ENCODE measurements around the gene C14orf39. TPM values are rescaled to one million over a fixed set of nuclear protein-coding genes. Genes with fewer than 3 reads are reported as not detected.

The C14orf39 gene
- not detected for total RNA-seq

- peak within 1 kb of the TSS; percentile 21 for H3K4me3 Mint-ChIP-seq
- no peak for DNase-seq
- H3K9me3 Mint-ChIP-seq = peaks cover under 1% of the 10 kb centered on the region
- H3K36me3 Mint-ChIP-seq (ENCODE audit: low read depth) = peaks cover 1% of the 10 kb centered on the region
- peaks cover 25% of the 10 kb centered on the region for H3K27me3 Mint-ChIP-seq
- no peak within 1 kb of the TSS for H3K27ac Mint-ChIP-seq
- CTCF ChIA-PET = no interaction called here
- H3K4me1 Mint-ChIP-seq = peaks cover 5% of the 10 kb centered on the region
- POLR2A ChIA-PET = no interaction called here
Measured at GRCh38 chr14:60485598-60486251, at the start of gene C14orf39. TSS of gene C14orf39 (minus strand) at chr14:60486063. CDS start at chr14:60485078, 985 bp downstream.

DNA sequence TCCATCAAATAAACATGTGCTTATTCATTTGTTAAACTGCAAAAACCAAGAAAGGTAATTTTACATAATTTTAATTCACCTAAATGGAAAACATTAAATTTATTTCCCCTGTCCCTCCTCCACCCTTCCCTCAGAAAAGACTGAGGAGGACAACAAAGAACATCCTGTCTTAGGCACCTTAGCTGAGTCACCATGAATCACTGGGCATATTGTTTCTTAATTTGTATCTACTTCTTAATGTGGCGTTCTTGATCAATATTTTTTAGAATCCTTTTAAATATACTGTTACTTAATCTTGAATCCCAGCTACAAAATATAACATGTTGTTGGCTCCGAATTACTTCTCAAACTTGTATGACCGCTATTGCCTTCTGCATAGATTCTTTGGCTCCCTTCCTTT is 46.6 kb upstream of the C14orf39 start:
- H3K4me1 Mint-ChIP-seq = no peaks in the 10 kb centered on the region
- no peak overlapping the region for H3K27ac Mint-ChIP-seq
- POLR2A ChIA-PET = no interaction called here
- CTCF ChIA-PET = no interaction called here
- no peak for DNase-seq
- H3K27me3 Mint-ChIP-seq = peaks cover 23% of the 10 kb centered on the region
- no peaks in the 10 kb centered on the region for H3K36me3 Mint-ChIP-seq (ENCODE audit: low read depth)
- no peak overlapping the region for H3K4me3 Mint-ChIP-seq
- no peaks in the 10 kb centered on the region for H3K9me3 Mint-ChIP-seq

GRCh38 chr14:60515511-60516289 is 29.8 kb upstream of the C14orf39 start:
- CTCF ChIA-PET = no interaction called here

GRCh38 chr14:60514741-60515491 is 29.1 kb upstream of the C14orf39 start:
- no peak overlapping the region for H3K27ac Mint-ChIP-seq
- peaks cover 13% of the 10 kb centered on the region for H3K4me1 Mint-ChIP-seq
- no peaks in the 10 kb centered on the region for H3K36me3 Mint-ChIP-seq (ENCODE audit: low read depth)
- no peak for DNase-seq
- H3K4me3 Mint-ChIP-seq = no peak overlapping the region
- ChIA-PET CTCF (no interaction called here), POLR2A (no interaction called here)
- H3K9me3 Mint-ChIP-seq = peaks cover 3% of the 10 kb centered on the region
- peaks cover 73% of the 10 kb centered on the region for H3K27me3 Mint-ChIP-seq

More at GRCh38 chr14:60515511-60516289, 29.8 kb upstream of the C14orf39 start:
- Mint-ChIP-seq H3K27ac (no peak overlapping the region), H3K4me1 (peaks cover 13% of the 10 kb centered on the region), H3K4me3 (no peak overlapping the region), H3K27me3 (peaks cover 72% of the 10 kb centered on the region), H3K9me3 (peaks cover 3% of the 10 kb centered on the region), H3K36me3 (ENCODE audit: low read depth) (no peaks in the 10 kb centered on the region)
- DNase-seq = no peak
- POLR2A ChIA-PET = no interaction called here

- Mint-ChIP-seq H3K27me3 (peaks cover 77% of the 10 kb centered on the region), H3K4me1 (peaks cover 16% of the 10 kb centered on the region), H3K27ac (peak overlapping the region; percentile 16), H3K4me3 (no peak overlapping the region), H3K9me3 (peaks cover 3% of the 10 kb centered on the region), H3K36me3 (ENCODE audit: low read depth) (no peaks in the 10 kb centered on the region)
- no peak for DNase-seq
- ChIA-PET POLR2A (no interaction called here), CTCF (interaction anchor here (1.6 kb wide), 1 partner anchor 11 kb away, joined by 3 read pairs; no protein-coding TSS in a partner anchor)
Measured at GRCh38 chr14:60514378-60514740, 28.5 kb upstream of the C14orf39 start.

- ChIA-PET CTCF (interaction anchor here (1.6 kb wide), 1 partner anchor 10 kb away, joined by 3 read pairs; no protein-coding TSS in a partner anchor), POLR2A (no interaction called here)
- no peak for DNase-seq
- no peak overlapping the region for H3K27ac Mint-ChIP-seq
- H3K4me3 Mint-ChIP-seq = no peak overlapping the region
- H3K27me3 Mint-ChIP-seq = peaks cover 85% of the 10 kb centered on the region
- peaks cover 16% of the 10 kb centered on the region for H3K4me1 Mint-ChIP-seq
- peaks cover 3% of the 10 kb centered on the region for H3K9me3 Mint-ChIP-seq
- no peaks in the 10 kb centered on the region for H3K36me3 Mint-ChIP-seq (ENCODE audit: low read depth)
Measured at GRCh38 chr14:60512973-60513571, 27.2 kb upstream of the C14orf39 start.

DNA sequence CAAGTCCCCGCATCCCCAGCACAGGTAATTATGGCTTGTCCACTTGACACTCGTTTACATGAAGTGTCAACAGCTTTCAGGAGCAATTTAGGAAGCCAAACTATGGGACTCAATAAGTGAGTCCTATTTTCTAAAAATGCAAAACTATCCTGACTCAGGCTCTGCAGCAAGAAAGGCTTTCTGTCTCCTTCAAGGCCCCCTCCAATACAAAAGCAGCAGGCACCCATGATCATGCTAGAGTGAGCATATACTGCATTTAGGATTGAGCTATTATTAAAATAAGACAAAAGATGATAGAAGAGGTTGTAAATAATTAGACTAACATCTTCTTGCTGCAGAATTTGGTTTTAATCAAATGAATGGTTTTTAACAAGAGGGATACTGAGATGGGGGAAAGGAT is 26.3 kb upstream of the C14orf39 start:
- Mint-ChIP-seq H3K27ac (no peak overlapping the region), H3K36me3 (ENCODE audit: low read depth) (no peaks in the 10 kb centered on the region), H3K4me3 (no peak overlapping the region), H3K27me3 (peaks cover 88% of the 10 kb centered on the region), H3K9me3 (peaks cover 3% of the 10 kb centered on the region), H3K4me1 (peaks cover 19% of the 10 kb centered on the region)
- no peak for DNase-seq
- CTCF ChIA-PET = no interaction called here
- POLR2A ChIA-PET = no interaction called here

- Mint-ChIP-seq H3K4me1 (peaks cover 15% of the 10 kb centered on the region), H3K27me3 (peaks cover 88% of the 10 kb centered on the region), H3K27ac (no peak overlapping the region), H3K9me3 (peaks cover 3% of the 10 kb centered on the region), H3K36me3 (ENCODE audit: low read depth) (no peaks in the 10 kb centered on the region), H3K4me3 (no peak overlapping the region)
- POLR2A ChIA-PET = no interaction called here
- CTCF ChIA-PET = no interaction called here
- no peak for DNase-seq
Measured at GRCh38 chr14:60510951-60511599, 25.2 kb upstream of the C14orf39 start.

- H3K27ac Mint-ChIP-seq = peak overlapping the region; percentile 46
- ChIA-PET POLR2A (no interaction called here), CTCF (no interaction called here)
- peaks cover 89% of the 10 kb centered on the region for H3K27me3 Mint-ChIP-seq
- peaks cover 3% of the 10 kb centered on the region for H3K9me3 Mint-ChIP-seq
- no peak overlapping the region for H3K4me3 Mint-ChIP-seq
- no peak for DNase-seq
- H3K4me1 Mint-ChIP-seq = peaks cover 13% of the 10 kb centered on the region
- H3K36me3 Mint-ChIP-seq (ENCODE audit: low read depth) = no peaks in the 10 kb centered on the region
Measured at GRCh38 chr14:60510254-60510950, 24.5 kb upstream of the C14orf39 start.

GRCh38 chr14:60509438-60510253 is 23.8 kb upstream of the C14orf39 start:
- peaks cover 90% of the 10 kb centered on the region for H3K27me3 Mint-ChIP-seq
- ChIA-PET POLR2A (no interaction called here), CTCF (no interaction called here)
- peaks cover 13% of the 10 kb centered on the region for H3K4me1 Mint-ChIP-seq
- H3K27ac Mint-ChIP-seq = no peak overlapping the region
- peak overlapping the region; percentile 22 for H3K4me3 Mint-ChIP-seq
- no peak for DNase-seq
- H3K9me3 Mint-ChIP-seq = peaks cover 3% of the 10 kb centered on the region
- no peaks in the 10 kb centered on the region for H3K36me3 Mint-ChIP-seq (ENCODE audit: low read depth)

DNA sequence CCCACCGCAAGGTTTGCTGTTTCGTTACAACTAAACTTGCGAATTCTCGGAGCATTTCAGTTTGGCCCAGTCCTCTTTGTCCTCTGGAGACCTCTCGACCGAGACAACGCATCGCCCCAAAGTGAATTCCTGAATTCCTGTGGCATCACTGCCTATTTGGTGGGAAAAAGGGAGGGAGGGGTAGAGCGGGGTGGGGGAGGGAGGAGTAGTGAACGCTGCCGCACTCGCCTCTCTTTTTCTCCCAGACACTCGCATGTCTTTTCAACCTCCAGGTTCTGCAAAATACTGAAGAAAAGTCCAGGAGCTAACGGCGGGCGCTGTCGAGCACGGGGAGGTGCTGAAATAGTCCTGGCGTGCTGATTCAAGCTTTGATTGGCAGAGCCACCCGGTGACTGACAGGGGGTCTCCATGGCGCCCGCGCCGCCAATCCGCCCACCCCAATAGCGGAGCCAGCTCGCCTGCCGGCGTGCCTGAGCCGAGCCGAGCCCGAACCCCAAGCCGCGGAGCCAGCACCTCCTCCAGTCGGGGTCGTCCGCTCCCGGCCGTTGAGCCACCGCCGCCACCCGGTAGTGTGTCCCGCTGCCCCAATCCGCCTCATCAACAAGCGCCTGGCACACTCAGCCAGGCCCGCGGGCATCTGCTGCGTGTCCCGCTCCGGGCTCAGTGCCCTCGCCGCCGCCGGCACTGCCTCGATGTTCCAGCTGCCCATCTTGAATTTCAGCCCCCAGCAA is 23.0 kb upstream of the C14orf39 start, which contains the start of gene SIX6:
Gene SIX6, plus strand, starts transcription at position 440 of the 731 bp plus-strand sequence. Its CDS starts 253 bp downstream, at position 693.
- DNase-seq = no peak
- Mint-ChIP-seq H3K27me3 (peaks cover 90% of the 10 kb centered on the region), H3K4me3 (peak within 1 kb of the TSS; percentile 22), H3K27ac (peak within 1 kb of the TSS; percentile 62), H3K9me3 (peaks cover 3% of the 10 kb centered on the region), H3K4me1 (peaks cover 9% of the 10 kb centered on the region), H3K36me3 (ENCODE audit: low read depth) (no peaks in the 10 kb centered on the region)
- ChIA-PET POLR2A (no interaction called here), CTCF (no interaction called here)
